ENCODE data around the gene PLCG2.

The PLCG2 gene

GRCh38 chr16:81900014-81900413 lies 120.9 kb downstream of the PLCG2 start:
- WGBS (ENCODE audit: insufficient coverage), result 94% methylated on average over 3 of the region's 3 CpGs
- ChIA-PET POLR2A (no interaction called here), CTCF (interaction anchor here (1.9 kb wide), 1 partner anchor 9 kb away, joined by 5 read pairs; no protein-coding TSS in a partner anchor)
- H3K4me1 ChIP-seq (ENCODE audit: control extremely low read depth in 1 of 4, control insufficient read depth in 4 of 4, insufficient read depth in 4 of 4, low read length in 3 of 4), result no peaks in the 10 kb centered on the region
- H3K27ac ChIP-seq (ENCODE audit: insufficient read depth in 1 of 2, low read depth in 1 of 2, low read length in 2 of 2, poor library complexity in 1 of 2, severe bottlenecking in 2 of 2), result no peak overlapping the region
- H3K9me3 ChIP-seq (ENCODE audit: control extremely low read depth in 1 of 5, control insufficient read depth in 4 of 5, insufficient read depth in 2 of 5, low read depth in 1 of 5, low read length in 4 of 5), result peaks cover 0 to 8% (median 3%) of the 10 kb centered on the region in 5 experiments
- H3K4me3 ChIP-seq (ENCODE audit: control insufficient read depth in 1 of 7, extremely low read depth in 1 of 7, insufficient read depth in 4 of 7, low read depth in 2 of 7, low read length in 6 of 7), result no peak overlapping the region
- H3K27me3 ChIP-seq (replicated peaks in 2 of 5; ENCODE audit: control insufficient read depth in 4 of 5, insufficient read depth in 5 of 5, low read length in 4 of 5), result no peaks in the 10 kb centered on the region
- H3K36me3 ChIP-seq (ENCODE audit: control insufficient read depth in 4 of 4, insufficient read depth in 4 of 4, low read length in 3 of 4), result peaks cover 28 to 86% (median 70%) of the 10 kb centered on the region in 4 experiments
- no peak for DNase-seq

GRCh38 chr16:81900456-81900855 lies 121.4 kb downstream of the PLCG2 start:
- Histone ChIP-seq H3K36me3 (ENCODE audit: control insufficient read depth in 4 of 4, insufficient read depth in 4 of 4, low read length in 3 of 4) (peaks cover 28 to 88% (median 73%) of the 10 kb centered on the region in 4 experiments), H3K4me3 (ENCODE audit: control insufficient read depth in 1 of 7, extremely low read depth in 1 of 7, insufficient read depth in 4 of 7, low read depth in 2 of 7, low read length in 6 of 7) (no peak overlapping the region), H3K27ac (ENCODE audit: insufficient read depth in 1 of 2, low read depth in 1 of 2, low read length in 2 of 2, poor library complexity in 1 of 2, severe bottlenecking in 2 of 2) (no peak overlapping the region), H3K4me1 (ENCODE audit: control extremely low read depth in 1 of 4, control insufficient read depth in 4 of 4, insufficient read depth in 4 of 4, low read length in 3 of 4) (no peaks in the 10 kb centered on the region), H3K27me3 (replicated peaks in 2 of 5; ENCODE audit: control insufficient read depth in 4 of 5, insufficient read depth in 5 of 5, low read length in 4 of 5) (no peaks in the 10 kb centered on the region), H3K9me3 (ENCODE audit: control extremely low read depth in 1 of 5, control insufficient read depth in 4 of 5, insufficient read depth in 2 of 5, low read depth in 1 of 5, low read length in 4 of 5) (peaks cover 0 to 8% (median 3%) of the 10 kb centered on the region in 5 experiments)
- CTCF ChIA-PET, result interaction anchor here (1.9 kb wide), 1 partner anchor 9 kb away, joined by 5 read pairs; no protein-coding TSS in a partner anchor
- WGBS (ENCODE audit: insufficient coverage), result 95% methylated on average over 16 of the region's 17 CpGs
- no peak for DNase-seq
- POLR2A ChIA-PET, result no interaction called here

GRCh38 chr16:81901484-81901883 lies 122.4 kb downstream of the PLCG2 start:
- Histone ChIP-seq H3K27ac (ENCODE audit: insufficient read depth in 1 of 2, low read depth in 1 of 2, low read length in 2 of 2, poor library complexity in 1 of 2, severe bottlenecking in 2 of 2) (no peak overlapping the region), H3K27me3 (replicated peaks in 2 of 5; ENCODE audit: control insufficient read depth in 4 of 5, insufficient read depth in 5 of 5, low read length in 4 of 5) (no peaks in the 10 kb centered on the region), H3K4me1 (ENCODE audit: control extremely low read depth in 1 of 4, control insufficient read depth in 4 of 4, insufficient read depth in 4 of 4, low read length in 3 of 4) (no peaks in the 10 kb centered on the region), H3K9me3 (ENCODE audit: control extremely low read depth in 1 of 5, control insufficient read depth in 4 of 5, insufficient read depth in 2 of 5, low read depth in 1 of 5, low read length in 4 of 5) (peaks cover 0 to 8% (median 3%) of the 10 kb centered on the region in 5 experiments), H3K36me3 (ENCODE audit: control insufficient read depth in 4 of 4, insufficient read depth in 4 of 4, low read length in 3 of 4) (peaks cover 31 to 84% (median 71%) of the 10 kb centered on the region in 4 experiments), H3K4me3 (ENCODE audit: control insufficient read depth in 1 of 7, extremely low read depth in 1 of 7, insufficient read depth in 4 of 7, low read depth in 2 of 7, low read length in 6 of 7) (no peak overlapping the region)
- no peak for DNase-seq
- ChIA-PET POLR2A (no interaction called here), CTCF (interaction anchor here (0.7 to 1.9 kb wide), 3 partner anchors 10 to 536 kb away, joined by 3 to 5 read pairs (median 3); no protein-coding TSS in a partner anchor)
- no CpG with 5 or more reads among the region's 6 CpGs for WGBS (ENCODE audit: insufficient coverage)

GRCh38 chr16:81902025-81902424 lies 122.9 kb downstream of the PLCG2 start:
- 82% methylated on average over 8 of the region's 9 CpGs for WGBS (ENCODE audit: insufficient coverage)
- ChIA-PET POLR2A (interaction anchor here (0.8 kb wide), 1 partner anchor 12 kb away, joined by 3 read pairs; no protein-coding TSS in a partner anchor), CTCF (interaction anchor here (0.7 to 2.0 kb wide), 4 partner anchors 11 to 536 kb away, joined by 3 to 5 read pairs (median 4); no protein-coding TSS in a partner anchor)
- Histone ChIP-seq H3K4me1 (ENCODE audit: control extremely low read depth in 1 of 4, control insufficient read depth in 4 of 4, insufficient read depth in 4 of 4, low read length in 3 of 4) (no peaks in the 10 kb centered on the region), H3K4me3 (ENCODE audit: control insufficient read depth in 1 of 7, extremely low read depth in 1 of 7, insufficient read depth in 4 of 7, low read depth in 2 of 7, low read length in 6 of 7) (no peak overlapping the region), H3K27me3 (replicated peaks in 2 of 5; ENCODE audit: control insufficient read depth in 4 of 5, insufficient read depth in 5 of 5, low read length in 4 of 5) (no peaks in the 10 kb centered on the region), H3K36me3 (ENCODE audit: control insufficient read depth in 4 of 4, insufficient read depth in 4 of 4, low read length in 3 of 4) (peaks cover 30 to 81% (median 69%) of the 10 kb centered on the region in 4 experiments), H3K27ac (ENCODE audit: insufficient read depth in 1 of 2, low read depth in 1 of 2, low read length in 2 of 2, poor library complexity in 1 of 2, severe bottlenecking in 2 of 2) (no peak overlapping the region), H3K9me3 (ENCODE audit: control extremely low read depth in 1 of 5, control insufficient read depth in 4 of 5, insufficient read depth in 2 of 5, low read depth in 1 of 5, low read length in 4 of 5) (peaks cover 0 to 8% (median 3%) of the 10 kb centered on the region in 5 experiments)
- no peak for DNase-seq

GRCh38 chr16:81904320-81904719 lies 125.2 kb downstream of the PLCG2 start:
- Histone ChIP-seq H3K4me3 (ENCODE audit: control insufficient read depth in 1 of 7, extremely low read depth in 1 of 7, insufficient read depth in 4 of 7, low read depth in 2 of 7, low read length in 6 of 7) (no peak overlapping the region), H3K9me3 (ENCODE audit: control extremely low read depth in 1 of 5, control insufficient read depth in 4 of 5, insufficient read depth in 2 of 5, low read depth in 1 of 5, low read length in 4 of 5) (peaks cover 0 to 8% (median 3%) of the 10 kb centered on the region in 5 experiments), H3K27me3 (replicated peaks in 2 of 5; ENCODE audit: control insufficient read depth in 4 of 5, insufficient read depth in 5 of 5, low read length in 4 of 5) (no peaks in the 10 kb centered on the region), H3K36me3 (ENCODE audit: control insufficient read depth in 4 of 4, insufficient read depth in 4 of 4, low read length in 3 of 4) (peaks cover 18 to 87% (median 76%) of the 10 kb centered on the region in 4 experiments), H3K4me1 (ENCODE audit: control extremely low read depth in 1 of 4, control insufficient read depth in 4 of 4, insufficient read depth in 4 of 4, low read length in 3 of 4) (no peaks in the 10 kb centered on the region), H3K27ac (ENCODE audit: insufficient read depth in 1 of 2, low read depth in 1 of 2, low read length in 2 of 2, poor library complexity in 1 of 2, severe bottlenecking in 2 of 2) (no peak overlapping the region)
- no peak for DNase-seq
- POLR2A ChIA-PET, result no interaction called here
- CTCF ChIA-PET, result interaction anchor here (1.1 kb wide), 2 partner anchors 13 to 16 kb away, joined by 3 to 4 read pairs; no protein-coding TSS in a partner anchor
- WGBS (ENCODE audit: insufficient coverage), result 98% methylated on average over 5 of the region's 8 CpGs

- H3K9me3 ChIP-seq (ENCODE audit: control extremely low read depth in 1 of 5, control insufficient read depth in 4 of 5, insufficient read depth in 2 of 5, low read depth in 1 of 5, low read length in 4 of 5), result peaks cover 0 to 8% (median 3%) of the 10 kb centered on the region in 5 experiments
- POLR2A ChIA-PET, result no interaction called here
- H3K36me3 ChIP-seq (ENCODE audit: control insufficient read depth in 4 of 4, insufficient read depth in 4 of 4, low read length in 3 of 4), result peaks cover 16 to 85% (median 69%) of the 10 kb centered on the region in 4 experiments
- H3K27ac ChIP-seq (ENCODE audit: insufficient read depth in 1 of 2, low read depth in 1 of 2, low read length in 2 of 2, poor library complexity in 1 of 2, severe bottlenecking in 2 of 2), result no peak overlapping the region
- WGBS (ENCODE audit: insufficient coverage), result 77% methylated on average over 5 of the region's 7 CpGs
- no peak for DNase-seq
- H3K4me1 ChIP-seq (ENCODE audit: control extremely low read depth in 1 of 4, control insufficient read depth in 4 of 4, insufficient read depth in 4 of 4, low read length in 3 of 4), result no peaks in the 10 kb centered on the region
- H3K27me3 ChIP-seq (replicated peaks in 2 of 5; ENCODE audit: control insufficient read depth in 4 of 5, insufficient read depth in 5 of 5, low read length in 4 of 5), result no peaks in the 10 kb centered on the region
- no peak overlapping the region for H3K4me3 ChIP-seq (ENCODE audit: control insufficient read depth in 1 of 7, extremely low read depth in 1 of 7, insufficient read depth in 4 of 7, low read depth in 2 of 7, low read length in 6 of 7)
- CTCF ChIA-PET, result interaction anchor here (1.4 kb wide), 1 partner anchor 16 kb away, joined by 8 read pairs; no protein-coding TSS in a partner anchor
Measured at GRCh38 chr16:81905277-81905676, 126.2 kb downstream of the PLCG2 start.

- WGBS (ENCODE audit: insufficient coverage), result 80% methylated on average over 8 of the region's 8 CpGs
- no peak for DNase-seq
- CTCF ChIA-PET, result interaction anchor here (0.7 kb wide), 1 partner anchor 196 kb away, joined by 3 read pairs; no protein-coding TSS in a partner anchor
- Histone ChIP-seq H3K9me3 (ENCODE audit: control extremely low read depth in 1 of 5, control insufficient read depth in 4 of 5, insufficient read depth in 2 of 5, low read depth in 1 of 5, low read length in 4 of 5) (no peaks in the 10 kb centered on the region), H3K27me3 (replicated peaks in 2 of 5; ENCODE audit: control insufficient read depth in 4 of 5, insufficient read depth in 5 of 5, low read length in 4 of 5) (no peaks in the 10 kb centered on the region), H3K4me1 (ENCODE audit: control extremely low read depth in 1 of 4, control insufficient read depth in 4 of 4, insufficient read depth in 4 of 4, low read length in 3 of 4) (no peaks in the 10 kb centered on the region), H3K27ac (ENCODE audit: insufficient read depth in 1 of 2, low read depth in 1 of 2, low read length in 2 of 2, poor library complexity in 1 of 2, severe bottlenecking in 2 of 2) (no peak overlapping the region), H3K4me3 (ENCODE audit: control insufficient read depth in 1 of 7, extremely low read depth in 1 of 7, insufficient read depth in 4 of 7, low read depth in 2 of 7, low read length in 6 of 7) (no peak overlapping the region), H3K36me3 (ENCODE audit: control insufficient read depth in 4 of 4, insufficient read depth in 4 of 4, low read length in 3 of 4) (peaks cover 7 to 72% (median 52%) of the 10 kb centered on the region in 4 experiments)
- POLR2A ChIA-PET, result interaction anchor here (0.7 kb wide), 1 partner anchor 66 kb away, joined by 6 read pairs; no protein-coding TSS in a partner anchor
Measured at GRCh38 chr16:81907681-81908080, 128.6 kb downstream of the PLCG2 start.

Measured in common myeloid progenitor, CD34-positive (primary cell).